Kidney epithelial cell (primary cell): ENCODE data around the gene GMEB2. TPM values are rescaled to one million over a fixed set of nuclear protein-coding genes. Genes with fewer than 3 reads are reported as not detected.

Source experiments
- DNase-seq: peaks from one replicate; pipeline ENCODE4 v3.0.0-alpha.2; 2010; ENCODE audit warnings: low read depth
- H3K27me3 ChIP-seq: 2 replicates; pipeline ENCODE4 v1.6.0; 2011; ENCODE audit warnings: low read length; ENCODE audit not compliant: control insufficient read depth, insufficient read depth
- H3K36me3 ChIP-seq: 2 replicates; pipeline ENCODE4 v1.5.1; 2011; ENCODE audit warnings: low read length; ENCODE audit not compliant: control insufficient read depth, insufficient read depth
- H3K4me3 ChIP-seq: 2 replicates; pipeline ENCODE4 v1.5.1; 2011; ENCODE audit warnings: low read depth, mild to moderate bottlenecking, control low read depth, low read length
- total RNA-seq: library from RNA; depleted of rRNA; stranded (reverse); fragments of >200 nt; gene quantifications from 2 replicates; pipeline ENCODE4 v1.2.3, GENCODE V29; 2015
- TF ChIP-seq, protein P1 (sequence below): IDR thresholded peaks from 2 replicates; pipeline ENCODE4 v1.5.1; 2011; ENCODE audit warnings: mild to moderate bottlenecking, moderate library complexity, low read length, control low read depth, inconsistent platforms; ENCODE audit not compliant: insufficient read depth, poor library complexity, severe bottlenecking

Gene GMEB2
- total RNA-seq, 1 donor from 2014 or later = 17.7 TPM

DNA sequence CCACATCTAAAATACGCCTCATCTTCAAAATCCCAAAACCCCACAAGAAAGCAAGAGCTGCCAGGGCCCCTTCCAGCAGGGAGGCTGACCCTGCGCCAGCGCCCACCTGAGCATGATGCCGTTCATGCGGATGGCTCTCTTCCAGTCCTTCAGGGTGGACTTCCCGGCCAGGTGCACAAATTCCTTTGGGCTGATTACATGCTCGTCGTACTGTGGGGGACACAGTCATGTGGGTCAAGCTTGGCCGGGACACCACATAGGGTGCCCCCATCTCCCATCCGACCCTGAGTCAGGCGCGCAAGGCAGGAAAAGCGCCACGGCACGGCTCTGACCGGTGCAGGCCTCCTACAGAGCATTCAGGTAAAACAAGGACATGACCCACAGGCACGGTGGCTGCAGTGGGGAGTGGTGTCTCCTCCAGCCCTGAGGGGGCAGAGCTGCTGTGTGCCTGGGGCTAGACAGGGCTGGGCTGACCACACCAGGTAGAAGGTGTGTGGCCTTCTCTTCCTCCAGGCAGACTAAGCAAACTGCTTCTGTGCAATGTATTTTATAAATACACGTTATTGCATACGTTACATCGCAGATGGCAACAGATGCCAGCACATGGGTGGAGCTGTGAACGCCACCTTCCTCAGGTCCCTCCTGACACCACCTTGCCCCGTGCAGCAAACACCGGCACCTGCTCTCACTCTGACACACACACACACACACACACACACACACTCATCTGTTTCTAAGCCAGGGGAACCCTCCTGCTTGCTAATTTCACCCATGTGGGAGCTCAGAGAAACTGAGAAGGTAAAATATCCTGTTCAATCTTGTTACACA lies 29.0 kb downstream of the GMEB2 start:
- H3K36me3 ChIP-seq = no peaks in the 10 kb centered on the region

DNA sequence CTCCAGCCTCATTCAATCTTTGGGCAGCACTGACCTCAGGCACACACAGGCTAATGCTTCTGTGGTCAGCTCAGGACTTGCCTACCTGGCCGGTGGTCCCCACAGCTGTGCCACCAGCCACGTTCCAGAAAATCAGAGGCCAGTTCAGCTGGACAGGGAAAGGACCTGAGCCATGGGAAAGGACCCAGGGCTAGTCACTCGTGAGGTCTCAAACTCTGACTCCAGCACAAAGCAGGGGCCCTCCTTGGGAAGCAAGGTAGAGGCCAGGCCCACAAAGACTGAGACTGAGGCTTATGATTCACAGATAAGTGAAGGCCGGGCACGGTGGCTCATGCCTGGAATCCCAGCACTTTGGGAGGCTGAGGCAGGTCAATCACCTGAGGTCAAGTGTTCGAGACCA lies 30.5 kb downstream of the GMEB2 start:
- Histone ChIP-seq H3K27me3 (no peaks in the 10 kb centered on the region), H3K36me3 (no peaks in the 10 kb centered on the region), H3K4me3 (no peak overlapping the region)
- TF ChIP-seq, protein P1, sequence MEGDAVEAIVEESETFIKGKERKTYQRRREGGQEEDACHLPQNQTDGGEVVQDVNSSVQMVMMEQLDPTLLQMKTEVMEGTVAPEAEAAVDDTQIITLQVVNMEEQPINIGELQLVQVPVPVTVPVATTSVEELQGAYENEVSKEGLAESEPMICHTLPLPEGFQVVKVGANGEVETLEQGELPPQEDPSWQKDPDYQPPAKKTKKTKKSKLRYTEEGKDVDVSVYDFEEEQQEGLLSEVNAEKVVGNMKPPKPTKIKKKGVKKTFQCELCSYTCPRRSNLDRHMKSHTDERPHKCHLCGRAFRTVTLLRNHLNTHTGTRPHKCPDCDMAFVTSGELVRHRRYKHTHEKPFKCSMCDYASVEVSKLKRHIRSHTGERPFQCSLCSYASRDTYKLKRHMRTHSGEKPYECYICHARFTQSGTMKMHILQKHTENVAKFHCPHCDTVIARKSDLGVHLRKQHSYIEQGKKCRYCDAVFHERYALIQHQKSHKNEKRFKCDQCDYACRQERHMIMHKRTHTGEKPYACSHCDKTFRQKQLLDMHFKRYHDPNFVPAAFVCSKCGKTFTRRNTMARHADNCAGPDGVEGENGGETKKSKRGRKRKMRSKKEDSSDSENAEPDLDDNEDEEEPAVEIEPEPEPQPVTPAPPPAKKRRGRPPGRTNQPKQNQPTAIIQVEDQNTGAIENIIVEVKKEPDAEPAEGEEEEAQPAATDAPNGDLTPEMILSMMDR = no peak
- DNase-seq = no peak

More for the DNA sequence above, 29.0 kb downstream of the GMEB2 start:
- DNase-seq = no peak
- Histone ChIP-seq H3K27me3 (no peaks in the 10 kb centered on the region), H3K4me3 (no peak overlapping the region)
- TF ChIP-seq, protein P1 = no peak

DNA sequence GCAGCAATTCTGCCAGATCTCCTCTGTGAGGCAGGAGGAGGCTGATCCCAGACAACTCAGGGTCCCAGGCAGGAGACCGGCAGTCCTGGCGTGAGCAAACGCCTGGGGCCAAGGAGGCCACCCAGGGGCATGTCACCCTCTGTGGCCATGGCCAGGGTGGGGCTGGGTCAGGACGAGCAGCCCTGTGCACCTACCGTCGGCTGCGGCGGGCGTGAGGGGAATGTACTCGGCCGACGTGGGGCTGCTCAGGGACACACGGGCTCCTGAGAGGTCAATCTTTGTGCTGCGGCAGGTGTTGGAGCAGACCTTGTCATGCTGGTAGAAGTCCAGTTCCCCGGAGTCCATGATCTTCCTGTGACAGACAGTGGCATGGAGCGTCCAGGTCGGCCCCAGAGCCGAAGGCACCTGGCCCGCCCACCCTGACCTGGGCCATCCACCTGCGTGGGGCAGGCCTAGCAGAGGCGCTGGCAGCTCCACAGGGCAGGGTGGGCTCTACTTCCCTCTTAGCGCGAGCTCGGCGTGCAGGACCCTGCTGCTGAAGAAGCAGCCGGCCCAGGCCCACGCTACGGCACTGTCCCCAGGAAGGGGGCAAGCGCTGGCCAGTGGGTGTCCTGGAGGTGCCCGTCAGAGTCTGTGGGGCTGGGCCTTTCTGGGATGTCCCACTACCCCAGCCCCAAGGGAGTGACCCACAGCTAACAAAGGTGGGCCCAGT lies 31.3 kb downstream of the GMEB2 start:
- H3K4me3 ChIP-seq = no peak overlapping the region
- H3K36me3 ChIP-seq = no peaks in the 10 kb centered on the region
- DNase-seq = no peak
- TF ChIP-seq, protein P1 = no peak
- H3K27me3 ChIP-seq = no peaks in the 10 kb centered on the region

DNA sequence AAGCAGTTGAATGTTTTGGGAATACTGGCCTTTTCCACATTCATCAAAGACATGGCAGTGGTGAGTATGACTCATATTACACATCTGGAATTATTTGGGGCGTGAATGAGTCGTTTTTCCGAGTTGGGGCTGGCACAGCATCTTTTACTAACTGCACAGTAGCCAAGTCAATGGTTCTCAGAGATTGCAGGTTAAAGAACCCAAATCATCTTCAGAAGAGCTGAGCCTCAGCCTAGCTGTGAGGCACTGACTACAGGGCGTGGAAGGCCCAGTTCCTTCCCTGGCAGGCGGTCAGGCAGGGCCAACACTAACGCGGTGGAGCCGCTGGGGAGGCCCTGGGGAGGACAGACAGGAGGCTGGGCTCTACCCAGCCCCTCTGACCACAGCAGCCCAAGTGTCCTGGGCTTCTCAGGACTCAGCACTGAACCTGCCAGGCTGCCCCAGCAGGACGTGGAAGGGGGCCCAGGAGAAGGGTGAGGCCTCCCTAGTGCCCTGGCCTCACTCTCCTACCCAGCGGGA lies 32.8 kb downstream of the GMEB2 start:
- TF ChIP-seq, protein P1 = no peak
- H3K27me3 ChIP-seq = no peaks in the 10 kb centered on the region
- no peaks in the 10 kb centered on the region for H3K36me3 ChIP-seq
- no peak for DNase-seq
- H3K4me3 ChIP-seq = no peak overlapping the region

DNA sequence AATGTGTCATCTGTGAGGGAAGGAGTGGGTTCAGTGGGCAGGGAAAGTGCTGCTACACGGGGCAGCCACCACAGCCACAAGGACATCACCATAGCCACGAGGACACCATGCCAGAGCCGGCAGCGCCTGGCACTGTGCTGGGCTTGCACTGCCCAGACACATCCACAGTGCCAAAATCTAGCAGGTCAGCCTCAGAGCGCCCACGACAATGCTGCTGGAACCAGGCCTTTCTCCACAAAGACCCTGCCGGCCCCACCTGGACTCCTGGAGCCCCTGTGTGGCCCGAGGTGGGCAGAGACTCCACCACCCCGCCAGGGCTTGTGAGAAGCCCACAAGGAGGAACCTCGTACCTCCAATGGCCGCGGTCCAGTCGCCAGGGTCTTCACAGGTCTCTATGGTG lies 34.2 kb downstream of the GMEB2 start:
- Histone ChIP-seq H3K36me3 (no peaks in the 10 kb centered on the region), H3K4me3 (no peak overlapping the region), H3K27me3 (no peaks in the 10 kb centered on the region)
- TF ChIP-seq, protein P1 = no peak
- no peak for DNase-seq
